Left hindlimb (tissue), 1 donor: ENCODE results near the gene ADRB1.
A peak's percentile ranks its signal among the peaks of the same experiment; 100 is the strongest.

Source experiments
- DNase-seq: peaks from one replicate; pipeline ENCODE4 v3.0.0-alpha.2; 2018

ADRB1 gene

GRCh38 chr10:114026189-114027040, 17.3 kb upstream of the ADRB1 start:
- no peak for DNase-seq

- DNase-seq, result no peak
Observed at GRCh38 chr10:114027041-114027394, 16.6 kb upstream of the ADRB1 start.

- no peak for DNase-seq
Observed at GRCh38 chr10:114027951-114028350, 15.7 kb upstream of the ADRB1 start.

- DNase-seq, result no peak
Observed at GRCh38 chr10:114028425-114028824, 15.2 kb upstream of the ADRB1 start.

- DNase-seq, result no peak
Observed at GRCh38 chr10:114029655-114030054, 14.0 kb upstream of the ADRB1 start.

- no peak for DNase-seq
Observed at GRCh38 chr10:114030140-114030539, 13.5 kb upstream of the ADRB1 start.

- DNase-seq, result no peak
Observed at GRCh38 chr10:114031073-114031972, 12.3 kb upstream of the ADRB1 start.

- no peak for DNase-seq
Observed at GRCh38 chr10:114033566-114033965, 10.1 kb upstream of the ADRB1 start.

- no peak for DNase-seq
Observed at GRCh38 chr10:114034923-114035645, 8.6 kb upstream of the ADRB1 start.

- DNase-seq, result no peak
Observed at GRCh38 chr10:114035791-114036190, 7.9 kb upstream of the ADRB1 start.

GRCh38 chr10:114038819-114039218, 4.8 kb upstream of the ADRB1 start:
- DNase-seq, result no peak

GRCh38 chr10:114041166-114041565, 2.5 kb upstream of the ADRB1 start:
- DNase-seq, result no peak

- DNase-seq, result peak; percentile 41
Observed at GRCh38 chr10:114042895-114043531, 653 bp upstream of the ADRB1 start.

GRCh38 chr10:114044247-114045135, 825 bp downstream of the ADRB1 start:
- DNase-seq, result no peak

- DNase-seq, result no peak
Observed at GRCh38 chr10:114045136-114046086, 1.7 kb downstream of the ADRB1 start.

- DNase-seq, result no peak
Observed at GRCh38 chr10:114046087-114046458, 2.4 kb downstream of the ADRB1 start.

- no peak for DNase-seq
Observed at GRCh38 chr10:114048472-114048871, 4.8 kb downstream of the ADRB1 start.

GRCh38 chr10:114051714-114052113, 8.0 kb downstream of the ADRB1 start:
- no peak for DNase-seq

- no peak for DNase-seq
Observed at GRCh38 chr10:114052255-114052654, 8.6 kb downstream of the ADRB1 start.

- no peak for DNase-seq
Observed at GRCh38 chr10:114053946-114054345, 10.3 kb downstream of the ADRB1 start.

- no peak for DNase-seq
Observed at GRCh38 chr10:114057855-114058254, 14.2 kb downstream of the ADRB1 start.
